ENCODE data around the gene VCL. TPM values are rescaled to one million over a fixed set of nuclear protein-coding genes. Genes with fewer than 3 reads are reported as not detected.
"Not testable (repeated sequence)": the region's sequence is repeated elsewhere in the genome, so short reads cannot be mapped to it uniquely, and the experiment has no call there.

VCL gene
- total and polyA plus RNA-seq, 2 of the 8 experiments (the other 6 are each of a cell fraction or from before 2014, with no cell fraction given): 119 to 377 TPM

DNA sequence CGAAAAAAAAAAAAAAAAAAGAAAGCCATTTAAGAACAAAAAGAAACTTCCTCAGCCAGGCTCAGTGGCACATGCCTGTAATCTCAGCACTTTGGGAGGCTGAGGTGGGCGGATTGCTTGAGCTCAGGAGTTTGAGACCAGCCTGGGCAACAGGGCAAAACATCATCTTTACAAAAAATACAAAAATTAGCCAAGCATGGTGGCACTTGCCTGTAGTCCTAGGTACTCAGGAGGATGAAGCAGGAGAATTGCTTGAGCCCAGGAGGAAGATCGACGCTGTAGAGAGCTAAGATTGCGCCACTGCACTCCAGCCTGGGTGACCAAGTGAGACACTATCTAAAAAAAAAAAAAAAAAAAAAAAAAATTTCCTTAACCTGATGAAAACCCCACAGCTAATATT is 140.7 kb downstream of the VCL start:
- H4K91ac ChIP-seq (replicated peaks; ENCODE audit: insufficient read length, low read length); H3K14ac ChIP-seq (ENCODE audit: insufficient read length); H3K4me2 ChIP-seq (ENCODE audit: insufficient read depth in 1 of 2, low read depth in 2 of 2, low read length in 2 of 2); H3K4me1 ChIP-seq (replicated peaks in 1 of 4; ENCODE audit: control insufficient read depth in 3 of 4, insufficient read depth in 4 of 4, low read length in 3 of 4); H2BK120ac ChIP-seq (replicated peaks; ENCODE audit: low read depth, low read length); H3K27me3 ChIP-seq (replicated peaks in 1 of 4; ENCODE audit: control insufficient read depth in 3 of 4, extremely low read depth in 1 of 4, insufficient read depth in 3 of 4, low read length in 3 of 4); H2AK5ac ChIP-seq (ENCODE audit: low read depth, low read length); H3K79me2 ChIP-seq (ENCODE audit: control insufficient read depth in 1 of 2, insufficient read depth in 2 of 2, low read length in 2 of 2); H3K56ac ChIP-seq (replicated peaks; ENCODE audit: insufficient read length, low read depth, low read length); H3K23me2 ChIP-seq (ENCODE audit: low read depth, low read length); H3K27ac ChIP-seq (ENCODE audit: low read depth, low read length); H2BK5ac ChIP-seq (ENCODE audit: low read depth, low read length); H2BK20ac ChIP-seq (ENCODE audit: low read length); H3K4me3 ChIP-seq (ENCODE audit: extremely low read depth in 1 of 4, insufficient read depth in 2 of 4, low read depth in 3 of 4, low read length in 4 of 4); H4K8ac ChIP-seq (ENCODE audit: extremely low read depth, insufficient read depth, low read length); DNase-seq (ENCODE audit: low read depth in 1 of 2, low spot score in 2 of 2); H3K23ac ChIP-seq (ENCODE audit: insufficient read length); H3K9me3 ChIP-seq (ENCODE audit: insufficient read depth in 2 of 2, low read depth in 1 of 2, low read length in 1 of 2); H2AFZ ChIP-seq (ENCODE audit: low read length); H2BK15ac ChIP-seq (ENCODE audit: low read length); H4K5ac ChIP-seq (ENCODE audit: insufficient read length, low read depth, low read length); H3K79me1 ChIP-seq (ENCODE audit: low read depth, low read length); H2BK12ac ChIP-seq (ENCODE audit: low read depth, low read length); H4K20me1 ChIP-seq (replicated peaks in 1 of 2; ENCODE audit: control insufficient read depth in 1 of 2, insufficient read depth in 2 of 2, low read length in 2 of 2); H3K18ac ChIP-seq (ENCODE audit: extremely low read depth, low read length); H3K9ac ChIP-seq (replicated peaks in 1 of 4; ENCODE audit: extremely low read depth in 1 of 4, low read depth in 3 of 4, low read length in 3 of 4); H3K4ac ChIP-seq (replicated peaks; ENCODE audit: insufficient read length, low read depth, low read length); FAIRE-seq: not testable (repeated sequence)
- WGBS, 2 experiments (ENCODE audit: extremely low coverage in 1 of 2, insufficient coverage in 1 of 2, insufficient read length in 1 of 2, insufficient replicate concordance in 2 of 2, low coverage in 1 of 2, low lambda C conversion rate in 2 of 2, missing lambda C conversion rate in 1 of 2): 90% methylated on average over 5 of the region's 5 CpGs; no CpG with 5 or more reads in 1 of the 2 experiments
- peaks cover 0 to 34% (median 18%) of the 10 kb centered on the region in 4 experiments; a peak in 7 of 8 replicates for H3K36me3 ChIP-seq (ENCODE audit: control insufficient read depth in 2 of 4, insufficient read depth in 4 of 4, low read length in 3 of 4)
- POLR2A ChIA-PET (ENCODE audit: partially characterized antibody): interaction anchor here (0.9 to 2.3 kb wide), 4 partner anchors 10 to 197 kb away, joined by 3 to 11 read pairs (median 3); partner anchors contain the start of genes ADK and AP3M1
- CTCF ChIA-PET (ENCODE audit: partially characterized antibody): interaction anchor here (0.6 to 2.4 kb wide), 6 partner anchors 9 to 75 kb away, joined by 3 to 11 read pairs (median 4); partner anchors contain the start of genes ADK and AP3M1

Data from H1 (cell line).